DLD1 (cell line): ENCODE measurements around the gene MYO3A.
"Not testable (repeated sequence)": the region's sequence is repeated elsewhere in the genome, so short reads cannot be mapped to it uniquely, and the experiment has no call there.

Source experiments
- in situ Hi-C: cut with HindIII; loops from 2 replicates; pipeline ENCODE4 v1.10.0; 2017; ENCODE audit warnings: low sequenced_read_pairs

Gene MYO3A

GRCh38 chr10:25972631-25973030, 38.6 kb downstream of the MYO3A start:
- in situ Hi-C loops = no loop called here

- in situ Hi-C loops = no loop called here
Observed at GRCh38 chr10:25974897-25975459, 40.9 kb downstream of the MYO3A start.

GRCh38 chr10:25978771-25979170, 44.7 kb downstream of the MYO3A start:
- in situ Hi-C loops = no loop called here

GRCh38 chr10:25982107-25982506, 48.1 kb downstream of the MYO3A start:
- in situ Hi-C loops = no loop called here

GRCh38 chr10:25988583-25988982, 54.6 kb downstream of the MYO3A start:
- in situ Hi-C loops = no loop called here

- in situ Hi-C loops = no loop called here
Observed at GRCh38 chr10:25989951-25990350, 55.9 kb downstream of the MYO3A start.

- in situ Hi-C loops = no loop called here
Observed at GRCh38 chr10:25999295-25999981, 65.4 kb downstream of the MYO3A start.

GRCh38 chr10:26000971-26001370, 66.9 kb downstream of the MYO3A start:
- in situ Hi-C loops = no loop called here

- in situ Hi-C loops = not testable (repeated sequence)
Observed at GRCh38 chr10:26002466-26002865, 68.4 kb downstream of the MYO3A start.

- in situ Hi-C loops = no loop called here
Observed at GRCh38 chr10:26015092-26015491, 81.1 kb downstream of the MYO3A start.

- in situ Hi-C loops = no loop called here
Observed at GRCh38 chr10:26022831-26023230, 88.8 kb downstream of the MYO3A start.

GRCh38 chr10:26024303-26024702, 90.3 kb downstream of the MYO3A start:
- in situ Hi-C loops = no loop called here

GRCh38 chr10:26025523-26025922, 91.5 kb downstream of the MYO3A start:
- in situ Hi-C loops = no loop called here

GRCh38 chr10:26029858-26030257, 95.8 kb downstream of the MYO3A start:
- in situ Hi-C loops = no loop called here

- in situ Hi-C loops = no loop called here
Observed at GRCh38 chr10:26031300-26031699, 97.3 kb downstream of the MYO3A start.

- in situ Hi-C loops = no loop called here
Observed at GRCh38 chr10:26043469-26043868, 109.4 kb downstream of the MYO3A start.

GRCh38 chr10:26044141-26044749, 110.2 kb downstream of the MYO3A start:
- in situ Hi-C loops = no loop called here

GRCh38 chr10:26046073-26046700, 112.2 kb downstream of the MYO3A start:
- in situ Hi-C loops = no loop called here

- in situ Hi-C loops = no loop called here
Observed at GRCh38 chr10:26048756-26049155, 114.7 kb downstream of the MYO3A start.

GRCh38 chr10:26052326-26052725, 118.3 kb downstream of the MYO3A start:
- in situ Hi-C loops = no loop called here

- in situ Hi-C loops = no loop called here
Observed at GRCh38 chr10:26057466-26057865, 123.4 kb downstream of the MYO3A start.

GRCh38 chr10:26064106-26064505, 130.1 kb downstream of the MYO3A start:
- in situ Hi-C loops = no loop called here
